Right forelimb (tissue), 1 donor: ENCODE results near the gene ZBTB2.
"Not testable (repeated sequence)": the region's sequence is repeated elsewhere in the genome, so short reads cannot be mapped to it uniquely, and the experiment has no call there.

ENCODE experiments used
- DNase-seq: peaks from one replicate; pipeline ENCODE4 v3.0.0-alpha.2; 2018

Gene ZBTB2

GRCh38 chr6:151399679-151400078 is 8.3 kb upstream of the ZBTB2 start:
- no peak for DNase-seq

GRCh38 chr6:151393410-151393809 is 2.1 kb upstream of the ZBTB2 start:
- no peak for DNase-seq

- no peak for DNase-seq
Measured at GRCh38 chr6:151392427-151392826, 1.1 kb upstream of the ZBTB2 start.

DNA sequence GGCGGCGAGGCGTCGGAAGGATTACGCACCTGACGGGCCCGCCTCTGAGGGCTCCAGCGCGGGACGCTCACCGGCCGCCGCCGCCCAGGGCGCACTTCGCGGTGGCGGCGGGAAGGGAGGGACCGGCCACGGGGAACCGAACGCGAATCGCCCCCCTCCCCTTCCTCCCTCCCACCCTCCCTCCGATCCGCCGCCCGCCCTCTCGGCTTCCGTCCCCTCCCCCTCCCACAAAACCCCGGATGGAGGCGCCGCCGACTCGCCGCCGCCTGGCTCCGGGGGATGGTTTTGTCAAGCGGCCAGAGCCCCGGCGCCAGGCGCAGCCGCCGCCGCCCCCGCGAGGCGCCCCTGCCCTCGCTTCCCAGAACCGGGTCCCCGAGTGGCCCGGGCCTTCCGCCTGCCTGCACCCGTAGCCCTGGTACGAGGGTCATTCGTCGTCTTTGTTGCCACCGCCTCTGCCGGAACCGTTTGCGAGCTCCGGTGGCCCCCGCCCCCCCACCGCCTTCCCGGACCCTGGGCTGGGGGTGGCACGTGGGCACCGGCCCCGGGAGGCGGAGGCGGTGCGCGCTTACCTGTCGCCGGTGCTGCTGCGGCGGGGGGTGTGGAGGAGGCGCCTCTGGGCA is 398 bp downstream of the ZBTB2 start:
- peak; percentile 92 for DNase-seq

GRCh38 chr6:151390276-151390850 is 996 bp downstream of the ZBTB2 start:
- peak; percentile 98 for DNase-seq

DNA sequence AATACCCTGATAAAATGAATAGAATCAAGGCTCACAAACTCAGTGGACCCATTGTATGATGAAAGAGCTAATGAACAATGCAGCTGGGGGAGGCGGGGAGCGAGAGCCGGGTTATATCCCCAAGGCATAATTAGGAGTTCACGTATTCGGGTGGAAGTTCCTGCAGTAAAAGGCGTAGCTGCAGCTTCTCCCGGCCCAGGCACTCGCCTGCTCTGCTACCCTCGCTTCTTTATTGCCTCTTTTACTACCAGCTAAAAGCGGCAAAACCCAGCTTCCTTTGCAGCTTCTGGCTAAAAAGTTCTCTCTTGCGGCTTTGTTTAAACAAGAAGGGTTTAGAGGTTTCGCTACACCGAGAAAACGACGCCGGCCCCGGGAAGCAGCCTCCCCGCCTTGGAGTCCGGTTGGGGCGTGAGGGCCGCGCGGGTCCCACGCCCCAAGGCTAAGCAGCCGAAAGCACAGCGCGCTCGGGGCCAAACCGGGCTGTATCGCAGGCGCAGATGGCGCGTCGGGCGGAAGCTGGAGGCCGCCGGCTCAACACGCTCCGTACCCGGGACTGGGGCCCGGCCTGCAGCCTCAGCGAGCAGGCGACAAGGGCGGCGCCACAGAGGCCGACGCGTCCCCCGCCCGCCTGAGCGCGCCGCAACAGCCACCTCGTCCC is 1.6 kb downstream of the ZBTB2 start:
- no peak for DNase-seq

- DNase-seq: no peak
Measured at GRCh38 chr6:151388997-151389617, 2.3 kb downstream of the ZBTB2 start.

DNA sequence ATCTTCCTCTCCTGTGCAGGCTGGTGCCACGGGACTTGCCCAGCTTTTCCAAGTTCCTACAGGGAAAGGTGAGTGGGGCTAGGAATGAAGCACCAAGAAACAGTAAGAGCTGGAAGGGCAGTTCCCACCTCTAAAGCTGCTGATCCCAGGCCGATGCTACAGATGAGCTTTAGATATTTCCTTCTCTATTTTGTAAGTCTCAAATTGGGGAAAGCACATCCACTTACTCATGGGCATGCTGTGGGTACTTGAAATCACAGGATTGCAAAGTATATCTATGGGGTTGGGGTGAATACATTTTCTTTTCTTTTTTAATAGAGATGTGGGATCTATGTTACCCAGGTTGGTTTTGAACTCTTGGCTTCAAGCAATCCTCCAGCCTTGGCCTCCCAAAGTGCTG is 3.1 kb downstream of the ZBTB2 start:
- no peak for DNase-seq

DNA sequence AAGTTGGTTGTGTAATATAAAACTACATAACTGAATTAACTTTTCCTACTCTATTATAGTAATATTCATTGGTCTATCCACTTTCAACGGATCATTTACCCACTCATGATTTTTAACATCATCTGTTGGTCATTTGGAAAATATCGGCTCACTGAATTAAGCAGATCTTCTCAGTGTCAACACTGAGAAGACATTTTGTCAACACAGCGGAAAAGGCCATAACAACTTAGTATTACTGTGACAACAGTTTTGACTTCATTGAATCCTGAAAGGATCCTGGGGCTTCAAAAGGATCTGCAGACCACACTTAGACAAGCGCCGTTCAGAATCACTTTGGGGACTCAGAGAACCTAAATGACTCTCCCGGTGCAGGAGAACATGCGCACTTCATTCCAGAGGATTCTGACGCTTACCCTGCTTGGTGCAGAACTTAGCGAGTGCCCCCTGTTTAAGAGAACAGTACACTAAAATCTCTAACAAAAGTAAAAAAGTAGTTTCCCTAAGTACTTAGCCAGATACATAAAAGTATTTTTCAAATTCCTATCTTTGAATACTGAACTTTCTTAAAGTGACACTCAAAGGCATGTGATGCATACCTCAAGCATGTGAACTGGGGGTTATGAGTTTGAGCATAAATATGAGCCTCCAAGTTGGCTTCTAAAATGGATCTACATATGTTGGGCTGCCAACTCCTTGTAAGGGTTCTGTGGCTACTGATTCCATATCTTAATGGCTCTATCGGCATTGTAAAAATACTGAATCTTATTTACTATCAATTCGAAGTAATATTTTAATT is 4.0 kb downstream of the ZBTB2 start:
- DNase-seq: no peak

GRCh38 chr6:151385177-151385576 is 6.2 kb downstream of the ZBTB2 start:
- DNase-seq: no peak

DNA sequence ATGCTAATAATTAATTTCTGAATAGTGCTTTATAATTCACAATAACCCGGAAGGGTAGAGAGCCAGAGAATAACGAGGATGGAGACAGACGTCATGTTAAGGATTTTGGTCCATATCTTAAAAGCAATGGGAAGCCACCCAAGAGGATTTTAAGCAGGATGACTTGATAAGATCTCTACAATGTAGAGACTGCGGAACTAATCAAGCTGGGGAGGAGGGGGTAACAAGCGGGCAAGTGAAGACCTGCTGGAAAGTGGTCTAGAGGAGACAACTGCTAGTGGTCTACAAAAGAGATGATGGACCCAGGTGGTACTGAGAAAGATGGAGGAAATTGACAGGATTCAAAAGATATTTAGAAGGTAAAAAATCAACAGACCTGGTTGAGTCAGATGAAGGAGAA is 7.2 kb downstream of the ZBTB2 start:
- no peak for DNase-seq

GRCh38 chr6:151382631-151383030 is 8.7 kb downstream of the ZBTB2 start:
- not testable (repeated sequence) for DNase-seq

- DNase-seq: no peak
Measured at GRCh38 chr6:151381722-151382121, 9.6 kb downstream of the ZBTB2 start.

GRCh38 chr6:151380848-151381205 is 10.5 kb downstream of the ZBTB2 start:
- no peak for DNase-seq

- DNase-seq: no peak
Measured at GRCh38 chr6:151379933-151380847, 11.2 kb downstream of the ZBTB2 start.

- DNase-seq: no peak
Measured at GRCh38 chr6:151377095-151377494, 14.3 kb downstream of the ZBTB2 start.

DNA sequence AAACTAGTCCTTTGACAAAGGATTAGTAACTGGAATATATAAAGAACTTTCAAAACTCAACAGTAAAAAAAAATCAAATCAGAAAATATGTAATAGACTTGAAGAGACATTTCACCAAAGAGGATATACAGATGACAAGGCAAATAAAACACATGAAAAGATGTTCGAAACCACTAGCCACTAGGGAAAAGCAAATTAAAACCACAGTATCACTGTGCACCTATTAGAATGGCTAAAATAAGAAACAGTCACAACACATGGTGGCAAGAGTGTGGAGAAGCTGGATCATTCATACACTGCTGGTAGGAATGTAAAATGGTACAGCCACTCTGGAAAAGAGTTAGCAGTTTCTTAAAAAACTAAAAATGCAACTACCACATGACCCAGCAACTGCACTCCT is 14.9 kb downstream of the ZBTB2 start:
- DNase-seq: no peak

DNA sequence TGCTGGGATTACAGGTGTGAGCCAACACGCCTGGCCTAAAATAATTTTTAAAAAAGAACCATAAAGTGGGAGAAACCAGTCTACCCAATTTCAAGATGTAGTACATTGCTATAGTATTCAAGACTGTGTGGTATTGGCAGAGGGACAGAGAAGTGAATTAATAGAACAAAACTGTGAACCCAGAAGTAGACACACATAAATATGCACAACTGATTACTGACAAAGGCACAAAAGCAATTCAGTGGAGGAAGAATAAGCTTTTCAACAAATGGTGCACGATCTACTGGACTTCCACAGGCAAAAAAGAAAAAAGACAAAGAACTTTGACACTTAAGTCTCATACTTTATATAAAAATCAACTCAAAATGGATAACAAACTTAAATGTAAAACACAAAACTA is 15.5 kb downstream of the ZBTB2 start:
- no peak for DNase-seq

GRCh38 chr6:151374036-151374683 is 17.2 kb downstream of the ZBTB2 start:
- DNase-seq: no peak

DNA sequence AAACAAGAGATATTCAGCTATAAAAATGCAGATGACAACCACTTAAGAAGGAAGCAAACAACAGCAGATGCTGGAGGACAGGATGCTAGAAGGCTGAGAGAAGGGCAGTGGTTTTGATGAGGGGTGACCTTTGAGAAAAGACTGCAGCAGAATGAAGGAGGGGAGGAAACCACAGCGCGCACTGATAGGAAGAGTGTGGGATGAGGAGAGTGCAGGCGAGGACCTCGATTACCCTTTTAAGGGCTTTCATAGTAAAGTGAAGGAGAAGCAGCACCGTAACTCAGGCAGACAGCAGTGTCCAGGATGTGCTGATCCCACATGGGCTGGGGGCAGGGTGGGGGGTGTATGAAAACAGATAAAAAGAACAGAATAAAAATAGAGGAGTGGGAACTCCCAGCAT is 19.2 kb downstream of the ZBTB2 start:
- DNase-seq: no peak

DNA sequence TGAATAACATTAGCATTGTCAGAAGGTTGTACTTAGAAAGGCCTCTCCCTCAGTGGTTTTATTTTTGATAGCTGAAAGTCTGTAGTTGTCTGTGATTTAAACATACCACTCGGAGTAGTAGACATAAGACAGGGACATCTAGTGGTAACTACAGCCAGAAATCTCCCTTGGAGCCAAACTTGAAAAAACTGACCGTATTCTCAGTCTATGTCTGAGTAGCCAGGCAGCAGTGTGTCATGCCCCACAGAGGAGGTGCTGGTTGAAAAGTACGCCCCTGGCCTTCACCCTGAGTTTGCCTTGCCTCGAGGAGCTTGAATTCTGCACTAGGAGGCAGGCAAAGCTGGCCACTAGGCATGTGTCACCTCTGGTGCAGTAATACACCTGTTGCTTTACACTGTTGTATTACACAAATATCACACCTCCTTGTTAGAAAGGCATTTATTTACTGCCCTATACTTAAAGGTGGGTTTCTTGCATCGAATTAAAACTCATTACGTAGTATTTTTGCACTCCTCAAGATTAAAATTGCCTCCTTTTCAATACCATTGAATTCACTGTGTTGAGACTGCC is 20.8 kb downstream of the ZBTB2 start:
- no peak for DNase-seq
